GM23248 (cell line): ENCODE data around the gene LZTFL1. TPM values are rescaled to one million over a fixed set of nuclear protein-coding genes. Genes with fewer than 3 reads are reported as not detected.

Experiments
- DNase-seq: peaks from one replicate; pipeline ENCODE4 v3.0.0-alpha.2; 2015
- H2AFZ ChIP-seq: fragments of 200-600 bp; sonication (generic); 2 replicates; pipeline ENCODE4 v1.6.1; 2016; ENCODE audit warnings: antibody characterized with exemption
- H3F3A ChIP-seq: fragments of 200-600 bp; sonication (generic); 2 replicates; pipeline ENCODE4 v1.6.1; 2016; ENCODE audit warnings: mild to moderate bottlenecking, antibody characterized with exemption, mixed run types; ENCODE audit not compliant: insufficient read depth
- H3K27ac ChIP-seq: fragments of 200-600 bp; sonication (generic); 2 replicates; pipeline ENCODE4 v1.5.1; 2016; ENCODE audit warnings: mild to moderate bottlenecking
- H3K27me3 ChIP-seq: fragments of 200-600 bp; sonication (generic); replicated peaks from 2 replicates; pipeline ENCODE4 v1.6.1; 2016; ENCODE audit warnings: mild to moderate bottlenecking; ENCODE audit not compliant: insufficient read depth
- H3K36me3 ChIP-seq: fragments of 200-600 bp; sonication (generic); 2 replicates; pipeline ENCODE4 v1.6.1; 2016; ENCODE audit warnings: low read depth, mild to moderate bottlenecking
- H3K4me1 ChIP-seq: fragments of 200-600 bp; sonication (generic); 2 replicates; pipeline ENCODE4 v1.6.1; 2016; ENCODE audit warnings: mild to moderate bottlenecking; ENCODE audit not compliant: insufficient read depth
- H3K4me2 ChIP-seq: fragments of 200-600 bp; sonication (generic); one replicate; pipeline ENCODE4 v1.6.1; 2016; ENCODE audit warnings: mild to moderate bottlenecking; ENCODE audit not compliant: unreplicated experiment
- H3K4me3 ChIP-seq: fragments of 200-600 bp; sonication (generic); 2 replicates; pipeline ENCODE4 v1.5.1; 2016; ENCODE audit warnings: mild to moderate bottlenecking
- H3K79me2 ChIP-seq: fragments of 200-600 bp; sonication (generic); 2 replicates; pipeline ENCODE4 v1.6.1; 2016; ENCODE audit warnings: mild to moderate bottlenecking; ENCODE audit not compliant: insufficient read depth
- H3K9ac ChIP-seq: fragments of 200-600 bp; sonication (generic); 2 replicates; pipeline ENCODE4 v1.6.1; 2016; ENCODE audit warnings: mild to moderate bottlenecking
- H3K9me2 ChIP-seq: fragments of 200-600 bp; sonication (generic); 2 replicates; pipeline ENCODE4 v1.6.1; 2016; ENCODE audit warnings: mixed run types, mild to moderate bottlenecking, moderate library complexity; ENCODE audit not compliant: insufficient read depth
- H3K9me3 ChIP-seq: fragments of 200-600 bp; sonication (generic); one replicate; pipeline ENCODE4 v1.6.1; 2017; ENCODE audit warnings: low read depth
- H4K20me1 ChIP-seq: fragments of 200-600 bp; sonication (generic); 2 replicates; pipeline ENCODE4 v1.6.0; 2016; ENCODE audit not compliant: insufficient read depth
- EZH2 ChIP-seq: fragments of 200-600 bp; sonication (generic); IDR thresholded peaks from 2 replicates; pipeline ENCODE4 v1.6.1; 2018; ENCODE audit warnings: antibody characterized with exemption, mild to moderate bottlenecking; ENCODE audit not compliant: insufficient read depth, poor library complexity, severe bottlenecking
- EZH2phosphoT487 ChIP-seq: fragments of 200-600 bp; sonication (generic); IDR thresholded peaks from 2 replicates; pipeline ENCODE4 v1.6.1; 2018; ENCODE audit warnings: antibody characterized with exemption, moderate library complexity, mild to moderate bottlenecking, low read depth; ENCODE audit not compliant: insufficient read depth
- whole genome bisulfite sequencing, 2 experiments: methylation state at CpG; one replicate each; pipeline ENCODE4 v1.1.6; 2015 to 2017; ENCODE audit warnings: low lambda C conversion rate in 2 of 2, low coverage in 1 of 2; ENCODE audit errors: missing lambda C conversion rate in 2 of 2; 5-methylcytosine and 5-hydroxymethylcytosine counted together
- in situ Hi-C: fragments of 300-500 bp; cut with MboI; formaldehyde crosslinking; loops from 2 replicates; pipeline ENCODE4 v1.15.0; 2020
- polyA plus RNA-seq: library from polyadenylated mRNA; unstranded; fragments of >200 nt; fragmentation: Nextera tagmentation; extraction: Ambion mirVana; gene quantifications from 2 replicates; pipeline ENCODE4 v1.2.1, GENCODE V29; 2016
- total RNA-seq: library from RNA; depleted of rRNA; stranded (reverse); fragments of >200 nt; shearing (Covaris generic); gene quantifications from 2 replicates; pipeline ENCODE4 v1.2.3, GENCODE V29; 2014

The LZTFL1 gene
- total and polyA plus RNA-seq, 2 experiments from 2014 or later = 15.1 to 18.3 TPM

DNA sequence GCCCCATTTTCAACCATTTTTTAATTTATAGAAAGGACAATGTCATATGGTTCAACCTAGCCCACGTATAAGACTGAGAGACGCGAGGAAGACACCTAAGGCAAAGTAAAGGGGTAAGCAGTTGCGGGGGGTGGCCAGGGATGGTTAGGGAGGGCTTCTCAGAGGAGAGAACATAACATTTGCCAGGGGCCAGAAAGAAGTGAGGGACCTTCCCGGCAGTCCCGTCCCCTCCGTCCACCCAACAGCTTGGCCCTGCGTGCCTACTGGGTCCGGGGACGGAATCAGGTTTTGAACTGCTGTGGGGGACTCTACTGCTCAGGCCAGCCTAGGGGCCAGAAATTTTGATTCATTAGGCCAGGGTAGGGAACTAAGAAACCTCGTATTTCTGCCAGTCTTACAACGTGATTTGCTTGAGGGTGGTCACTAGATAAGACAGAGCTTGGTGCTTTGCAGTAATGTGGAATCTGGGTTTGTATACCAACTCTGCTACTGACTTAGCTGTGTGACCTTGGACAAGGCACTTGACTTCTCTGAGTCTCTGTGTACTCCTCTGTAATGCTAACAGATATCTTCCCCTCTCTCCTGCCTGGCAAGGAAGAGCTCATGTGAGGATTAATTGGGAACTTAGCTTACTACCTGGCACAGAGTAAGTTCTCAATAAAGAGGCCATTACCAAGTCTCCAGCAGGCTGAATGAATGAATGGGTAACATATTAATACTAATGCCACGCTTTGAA, 44.8 kb downstream of the LZTFL1 start:
- Histone ChIP-seq H4K20me1 (no peaks in the 10 kb centered on the region), H3K27ac (no peak overlapping the region), H3K79me2 (no peaks in the 10 kb centered on the region), H3K9ac (no peak overlapping the region), H3K4me1 (no peaks in the 10 kb centered on the region), H3K4me3 (no peak overlapping the region), H3F3A (no peaks in the 10 kb centered on the region), H3K9me2 (no peaks in the 10 kb centered on the region), H2AFZ (no peak overlapping the region), H3K9me3 (no peaks in the 10 kb centered on the region), H3K27me3 (peaks cover 80% of the 10 kb centered on the region), H3K36me3 (no peaks in the 10 kb centered on the region), H3K4me2 (no peak overlapping the region)
- in situ Hi-C loops = no loop called here
- 78% methylated on average over 13 of the region's 13 CpGs for WGBS, 2 experiments
- no peak for TF ChIP-seq EZH2phosphoT487
- TF ChIP-seq EZH2 = no peak
- no peak for DNase-seq

DNA sequence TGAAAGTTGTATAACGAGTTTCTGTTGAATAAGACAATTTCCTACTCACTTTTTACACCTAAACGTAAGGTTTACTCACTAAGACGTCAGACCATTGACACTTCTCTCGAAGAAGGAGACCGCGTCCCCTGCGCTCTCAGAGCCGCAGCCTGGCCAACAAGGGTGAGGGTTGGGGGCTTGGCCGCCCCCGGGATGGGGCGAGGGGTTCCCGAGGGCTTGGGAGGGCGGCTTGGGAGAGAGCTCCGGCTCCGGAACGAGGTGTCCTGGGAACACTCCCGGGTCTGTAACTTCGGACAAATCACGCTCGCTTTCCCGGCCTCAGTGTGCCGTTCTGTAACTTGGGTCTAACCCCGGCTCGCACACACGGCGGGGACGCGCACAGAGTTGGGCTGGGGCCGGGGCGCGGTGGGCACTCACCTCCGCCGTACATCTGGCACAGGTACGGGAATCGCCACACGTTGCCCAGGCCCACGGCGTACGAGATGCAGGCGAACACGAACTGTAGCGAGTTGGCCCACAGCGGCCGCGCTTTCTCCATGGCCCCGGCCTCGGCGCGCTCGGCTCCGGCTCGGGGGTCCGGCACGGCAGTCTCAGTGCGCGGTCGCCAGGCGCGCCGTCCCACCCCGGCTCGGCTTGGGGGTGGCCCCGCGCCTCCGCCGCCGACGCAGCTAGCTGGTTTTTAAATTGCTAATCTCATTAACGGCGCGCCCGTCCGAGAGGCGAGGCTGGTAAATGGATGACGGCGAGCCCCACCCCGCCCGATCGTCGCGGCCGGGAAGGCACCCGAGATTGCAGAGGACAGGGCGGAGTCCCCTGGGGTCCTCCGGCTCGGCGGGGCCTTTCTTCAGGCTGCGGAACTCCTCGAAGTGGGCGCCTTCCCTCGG, 45.8 kb downstream of the LZTFL1 start, which contains the start of gene SLC6A20:
SLC6A20 (minus strand) TSS at position 655 of the 884 bp plus-strand sequence; CDS start at position 538, 117 bp downstream.
- H3K9ac ChIP-seq = no peak within 1 kb of the TSS
- H3F3A ChIP-seq = no peaks in the 10 kb centered on the region
- TF ChIP-seq EZH2phosphoT487 (no peak), EZH2 (peak; percentile 75)
- peak within 1 kb of the TSS; percentile 50 for H3K4me3 ChIP-seq
- H3K4me1 ChIP-seq = no peaks in the 10 kb centered on the region
- no peaks in the 10 kb centered on the region for H3K9me3 ChIP-seq
- no peaks in the 10 kb centered on the region for H3K9me2 ChIP-seq
- no peaks in the 10 kb centered on the region for H3K36me3 ChIP-seq
- peak within 1 kb of the TSS; percentile 58 for H3K4me2 ChIP-seq
- no peak within 1 kb of the TSS for H3K27ac ChIP-seq
- in situ Hi-C loops = no loop called here
- H2AFZ ChIP-seq = no peak within 1 kb of the TSS
- no peaks in the 10 kb centered on the region for H3K79me2 ChIP-seq
- no peaks in the 10 kb centered on the region for H4K20me1 ChIP-seq
- peak; percentile 29 for DNase-seq
- WGBS, 2 experiments = 2 to 3% methylated on average over 62 to 90 of the region's 91 CpGs
- peaks cover 82% of the 10 kb centered on the region for H3K27me3 ChIP-seq

DNA sequence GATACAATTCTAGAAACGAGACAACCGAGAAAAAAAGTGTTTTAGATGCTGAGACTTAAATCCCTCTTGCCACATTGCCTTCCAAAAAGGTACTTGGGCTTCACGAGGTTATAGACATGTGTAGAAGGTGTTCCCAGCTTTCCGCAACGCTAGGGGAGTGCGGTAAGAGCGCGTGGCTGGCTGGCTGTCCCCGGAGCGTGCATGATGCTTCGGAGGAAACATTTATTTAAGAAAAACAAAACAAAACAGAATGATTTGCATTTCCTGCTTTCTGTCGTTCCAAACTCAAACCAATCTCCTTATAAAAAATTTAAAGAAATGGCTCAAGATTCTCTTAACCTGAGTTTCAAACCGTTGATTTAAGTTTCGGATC, 46.4 kb downstream of the LZTFL1 start:
- Histone ChIP-seq H3K4me1 (no peaks in the 10 kb centered on the region), H3K27me3 (peaks cover 84% of the 10 kb centered on the region), H3K9ac (no peak overlapping the region), H3K4me3 (no peak overlapping the region), H3K4me2 (no peak overlapping the region), H3F3A (no peaks in the 10 kb centered on the region), H3K79me2 (no peaks in the 10 kb centered on the region), H4K20me1 (no peaks in the 10 kb centered on the region), H3K36me3 (no peaks in the 10 kb centered on the region), H3K9me2 (no peaks in the 10 kb centered on the region), H3K27ac (no peak overlapping the region), H3K9me3 (no peaks in the 10 kb centered on the region), H2AFZ (no peak overlapping the region)
- TF ChIP-seq EZH2phosphoT487 = no peak
- peak; percentile 88 for TF ChIP-seq EZH2
- in situ Hi-C loops = no loop called here
- peak; percentile 27 for DNase-seq
- 12 to 20% methylated on average over 14 of the region's 14 CpGs for WGBS, 2 experiments

DNA sequence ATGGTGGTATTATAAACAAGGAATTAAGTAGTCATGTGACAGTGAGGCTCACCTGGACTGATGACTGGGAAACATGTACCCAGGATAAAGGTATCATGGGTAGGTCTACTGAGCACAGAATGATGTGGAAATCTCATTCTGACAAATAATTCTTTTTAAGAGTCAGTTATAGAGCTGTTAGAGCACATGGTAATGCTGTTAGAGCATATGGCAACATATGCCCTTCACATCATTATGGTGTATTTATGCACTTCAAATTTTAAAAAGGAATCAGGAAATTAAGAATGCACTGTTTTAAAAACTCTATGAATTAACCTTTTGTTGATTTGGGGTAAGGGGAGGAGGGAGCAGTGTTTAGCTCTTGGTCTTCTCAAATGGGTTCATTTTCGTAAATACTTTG, 47.3 kb downstream of the LZTFL1 start:
- Histone ChIP-seq H3K79me2 (no peaks in the 10 kb centered on the region), H3K4me3 (no peak overlapping the region), H3K36me3 (no peaks in the 10 kb centered on the region), H3K9ac (no peak overlapping the region), H3K9me3 (no peaks in the 10 kb centered on the region), H2AFZ (no peak overlapping the region), H3K9me2 (no peaks in the 10 kb centered on the region), H3K27me3 (peaks cover 92% of the 10 kb centered on the region), H3K27ac (no peak overlapping the region), H3K4me2 (no peak overlapping the region), H3K4me1 (no peaks in the 10 kb centered on the region), H3F3A (no peaks in the 10 kb centered on the region), H4K20me1 (no peaks in the 10 kb centered on the region)
- in situ Hi-C loops = no loop called here
- 50 to 62% methylated on average over 1 of the region's 1 CpG for WGBS, 2 experiments
- no peak for DNase-seq
- TF ChIP-seq EZH2phosphoT487 = no peak
- no peak for TF ChIP-seq EZH2
